Hepatocyte (in vitro differentiated cells): ENCODE measurements around the gene MXRA7. TPM values are rescaled to one million over a fixed set of nuclear protein-coding genes. Genes with fewer than 3 reads are reported as not detected.
A peak's percentile ranks its signal among the peaks of the same experiment; 100 is the strongest.

Experiments
- DNase-seq: peaks from one replicate; pipeline ENCODE4 v3.0.0-alpha.2; 2016; ENCODE audit warnings: low spot score
- H2AFZ ChIP-seq: fragments of 200-600 bp; sonication (generic); 2 replicates; pipeline ENCODE4 v1.6.0; 2016; ENCODE audit warnings: antibody characterized with exemption, mild to moderate bottlenecking
- H3K27ac ChIP-seq: fragments of 200-600 bp; sonication (generic); 2 replicates; pipeline ENCODE4 v1.5.1; 2016; ENCODE audit warnings: mild to moderate bottlenecking
- H3K27me3 ChIP-seq: fragments of 200-600 bp; sonication (generic); 2 replicates; pipeline ENCODE4 v1.6.1; 2016
- H3K36me3 ChIP-seq: fragments of 200-600 bp; sonication (generic); replicated peaks from 2 replicates; pipeline ENCODE4 v1.5.1; 2016; ENCODE audit warnings: low read depth; ENCODE audit not compliant: insufficient read depth
- H3K4me1 ChIP-seq: fragments of 200-600 bp; sonication (generic); 2 replicates; pipeline ENCODE4 v1.5.1; 2016; ENCODE audit warnings: mild to moderate bottlenecking, moderate library complexity; ENCODE audit not compliant: insufficient read depth
- H3K4me2 ChIP-seq: fragments of 200-600 bp; sonication (generic); 2 replicates; pipeline ENCODE4 v1.6.0; 2016
- H3K4me3 ChIP-seq: fragments of 200-600 bp; sonication (generic); 2 replicates; pipeline ENCODE4 v1.5.1; 2016; ENCODE audit warnings: mild to moderate bottlenecking
- H3K79me2 ChIP-seq: fragments of 200-600 bp; sonication (generic); 2 replicates; pipeline ENCODE4 v1.6.0; 2017; ENCODE audit warnings: mild to moderate bottlenecking
- H3K9me2 ChIP-seq: fragments of 200-600 bp; sonication (generic); replicated peaks from 2 replicates; pipeline ENCODE4 v1.6.0; 2017; ENCODE audit warnings: mild to moderate bottlenecking; ENCODE audit not compliant: insufficient read depth
- H3K9me3 ChIP-seq: fragments of 200-600 bp; sonication (generic); 2 replicates; pipeline ENCODE4 v1.5.1; 2016; ENCODE audit warnings: low read depth, mild to moderate bottlenecking
- H4K20me1 ChIP-seq: fragments of 200-600 bp; sonication (generic); 2 replicates; pipeline ENCODE4 v1.6.0; 2016; ENCODE audit warnings: mild to moderate bottlenecking; ENCODE audit not compliant: insufficient read depth, poor library complexity, severe bottlenecking
- EZH2 ChIP-seq: fragments of 200-600 bp; sonication (generic); IDR thresholded peaks from 2 replicates; pipeline ENCODE4 v1.6.1; 2016; ENCODE audit warnings: antibody characterized with exemption, mild to moderate bottlenecking, borderline replicate concordance
- EZH2phosphoT487 ChIP-seq: fragments of 200-600 bp; sonication (generic); IDR thresholded peaks from one replicate; pipeline ENCODE4 v1.6.1; 2018; ENCODE audit warnings: antibody characterized with exemption, mild to moderate bottlenecking, low read depth, moderate library complexity; ENCODE audit not compliant: unreplicated experiment, severe bottlenecking
- WGBS: methylation state at CpG from one replicate; pipeline ENCODE4 v1.1.6; 2016; ENCODE audit warnings: low lambda C conversion rate; ENCODE audit errors: missing lambda C conversion rate; 5-methylcytosine and 5-hydroxymethylcytosine counted together
- polyA plus RNA-seq: library from polyadenylated mRNA; unstranded; fragments of >200 nt; fragmentation: Nextera tagmentation; extraction: Ambion mirVana; gene quantifications from 2 replicates; pipeline ENCODE4 v1.2.1, GENCODE V29; 2016
- total RNA-seq: library from RNA; depleted of rRNA; stranded (reverse); fragments of >200 nt; gene quantifications from 2 replicates; pipeline ENCODE4 v1.2.3, GENCODE V29; 2014
- TF ChIP-seq, protein P1 (sequence below): fragments of 200-600 bp; sonication (generic); IDR thresholded peaks from 2 replicates; pipeline ENCODE4 v1.5.1; 2016; ENCODE audit warnings: antibody characterized with exemption, mild to moderate bottlenecking; ENCODE audit not compliant: poor library complexity

The MXRA7 gene
- total and polyA plus RNA-seq, 2 experiments from 2014 or later: 101 to 117 TPM

DNA sequence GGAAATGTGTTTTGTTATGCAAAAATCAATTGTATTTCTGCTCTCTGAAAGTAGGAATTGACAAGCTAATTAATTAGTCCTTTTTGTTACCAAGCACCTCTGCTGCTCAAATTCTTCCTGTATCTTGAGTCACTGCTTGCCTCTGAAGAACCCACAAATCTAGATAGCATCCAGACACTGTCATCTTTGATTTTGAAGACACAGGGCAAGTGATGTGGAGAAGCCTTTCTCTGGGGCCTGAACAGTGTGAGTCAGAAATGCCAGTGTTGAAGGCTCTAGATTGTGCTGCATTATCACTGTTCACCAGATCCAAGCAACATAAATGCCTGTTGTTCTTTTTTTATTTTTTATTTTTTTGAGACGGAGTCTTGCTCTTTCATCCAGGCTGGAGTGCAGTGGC, 56.4 kb downstream of the MXRA7 start:
- H3K4me3 ChIP-seq: no peak overlapping the region
- H2AFZ ChIP-seq: no peak overlapping the region
- no peaks in the 10 kb centered on the region for H3K4me1 ChIP-seq
- H3K9me3 ChIP-seq: no peaks in the 10 kb centered on the region
- no peaks in the 10 kb centered on the region for H3K36me3 ChIP-seq
- H3K79me2 ChIP-seq: no peaks in the 10 kb centered on the region
- H3K4me2 ChIP-seq: no peak overlapping the region
- H3K27me3 ChIP-seq: no peaks in the 10 kb centered on the region
- TF ChIP-seq EZH2 (no peak), EZH2phosphoT487 (no peak)
- TF ChIP-seq, protein P1, sequence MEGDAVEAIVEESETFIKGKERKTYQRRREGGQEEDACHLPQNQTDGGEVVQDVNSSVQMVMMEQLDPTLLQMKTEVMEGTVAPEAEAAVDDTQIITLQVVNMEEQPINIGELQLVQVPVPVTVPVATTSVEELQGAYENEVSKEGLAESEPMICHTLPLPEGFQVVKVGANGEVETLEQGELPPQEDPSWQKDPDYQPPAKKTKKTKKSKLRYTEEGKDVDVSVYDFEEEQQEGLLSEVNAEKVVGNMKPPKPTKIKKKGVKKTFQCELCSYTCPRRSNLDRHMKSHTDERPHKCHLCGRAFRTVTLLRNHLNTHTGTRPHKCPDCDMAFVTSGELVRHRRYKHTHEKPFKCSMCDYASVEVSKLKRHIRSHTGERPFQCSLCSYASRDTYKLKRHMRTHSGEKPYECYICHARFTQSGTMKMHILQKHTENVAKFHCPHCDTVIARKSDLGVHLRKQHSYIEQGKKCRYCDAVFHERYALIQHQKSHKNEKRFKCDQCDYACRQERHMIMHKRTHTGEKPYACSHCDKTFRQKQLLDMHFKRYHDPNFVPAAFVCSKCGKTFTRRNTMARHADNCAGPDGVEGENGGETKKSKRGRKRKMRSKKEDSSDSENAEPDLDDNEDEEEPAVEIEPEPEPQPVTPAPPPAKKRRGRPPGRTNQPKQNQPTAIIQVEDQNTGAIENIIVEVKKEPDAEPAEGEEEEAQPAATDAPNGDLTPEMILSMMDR: no peak
- no peak overlapping the region for H3K27ac ChIP-seq
- no peaks in the 10 kb centered on the region for H3K9me2 ChIP-seq
- no peak for DNase-seq
- 95% methylated on average over 1 of the region's 1 CpG for WGBS
- H4K20me1 ChIP-seq: no peaks in the 10 kb centered on the region

DNA sequence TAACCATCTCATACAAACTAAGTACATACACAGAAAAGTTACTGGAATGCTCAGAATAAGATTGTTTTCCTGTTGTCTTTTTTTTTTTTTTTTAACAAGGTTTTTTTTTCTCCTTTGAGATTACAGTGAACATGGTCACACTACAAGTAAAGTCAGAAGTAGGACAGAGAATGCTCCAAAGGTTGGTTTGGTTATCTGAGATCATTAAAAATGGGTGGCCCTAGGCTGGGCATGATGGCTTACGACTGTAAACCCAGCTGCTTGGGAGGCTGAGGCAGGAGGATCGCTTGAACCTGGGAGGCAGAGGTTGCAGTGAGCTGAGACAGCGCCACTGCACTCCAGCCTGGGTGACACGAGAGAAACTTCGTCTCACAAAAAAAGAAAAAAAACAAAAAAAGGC, 60.3 kb downstream of the MXRA7 start:
- 89% methylated on average over 5 of the region's 5 CpGs for WGBS
- H3K79me2 ChIP-seq: no peaks in the 10 kb centered on the region

DNA sequence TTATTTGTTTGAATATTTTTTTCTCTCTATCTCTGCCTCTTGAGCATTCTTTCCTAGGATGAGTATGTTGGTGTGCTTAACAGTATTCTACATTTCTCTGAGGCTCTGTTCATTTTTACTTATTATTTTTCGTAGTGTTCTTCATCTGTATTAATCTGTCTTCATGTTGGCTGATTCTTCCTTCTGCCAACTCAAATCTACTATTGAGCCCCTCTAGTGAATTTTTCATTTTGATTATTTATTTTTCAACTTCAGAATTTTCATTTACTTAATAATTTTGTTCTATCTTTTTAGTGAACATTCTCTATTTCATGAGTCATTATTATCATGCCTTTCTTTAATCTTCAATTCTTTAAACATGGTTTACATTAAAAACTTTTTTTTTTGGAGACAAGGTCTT, 64.1 kb downstream of the MXRA7 start:
- no peak for TF ChIP-seq EZH2
- TF ChIP-seq, protein P1: no peak
- WGBS: 91% methylated on average over 1 of the region's 1 CpG

More for the DNA sequence above, 60.3 kb downstream of the MXRA7 start:
- Histone ChIP-seq H2AFZ (no peak overlapping the region), H3K9me3 (peaks cover 3% of the 10 kb centered on the region), H3K27ac (no peak overlapping the region), H3K4me1 (peaks cover 5% of the 10 kb centered on the region), H3K36me3 (no peaks in the 10 kb centered on the region), H3K4me2 (no peak overlapping the region), H3K4me3 (no peak overlapping the region), H4K20me1 (no peaks in the 10 kb centered on the region), H3K27me3 (no peaks in the 10 kb centered on the region), H3K9me2 (no peaks in the 10 kb centered on the region)
- TF ChIP-seq EZH2phosphoT487 (no peak), EZH2 (no peak)
- TF ChIP-seq, protein P1: no peak
- no peak for DNase-seq

DNA sequence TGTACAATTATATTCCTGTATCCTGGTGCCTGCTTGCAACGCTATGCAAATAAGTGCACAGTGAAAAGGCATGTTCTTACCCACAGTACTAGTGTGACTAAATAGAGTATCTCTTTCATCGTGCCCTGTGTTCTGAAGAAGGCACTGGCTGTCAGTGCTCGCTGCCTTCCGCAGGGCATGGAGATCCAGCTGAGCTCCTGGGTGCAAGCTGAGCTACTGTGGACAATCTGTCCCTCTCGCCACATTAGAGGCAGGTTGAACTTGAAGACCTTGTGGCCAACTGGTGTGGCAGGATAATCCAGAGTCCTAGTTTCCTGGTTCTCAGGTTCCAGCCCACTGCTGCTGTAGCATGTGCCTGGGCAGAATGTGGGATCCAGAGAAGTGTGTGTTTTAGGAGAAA, 65.3 kb downstream of the MXRA7 start:
- H4K20me1 ChIP-seq: no peaks in the 10 kb centered on the region
- no peak overlapping the region for H3K4me3 ChIP-seq
- no peak overlapping the region for H2AFZ ChIP-seq
- H3K9me3 ChIP-seq: peaks cover 3% of the 10 kb centered on the region
- peak overlapping the region; percentile 91 for H3K27ac ChIP-seq
- TF ChIP-seq, protein P1: no peak
- TF ChIP-seq EZH2: no peak
- no peak for TF ChIP-seq EZH2phosphoT487
- no peaks in the 10 kb centered on the region for H3K27me3 ChIP-seq
- H3K79me2 ChIP-seq: no peaks in the 10 kb centered on the region
- WGBS: 86% methylated on average over 5 of the region's 5 CpGs
- no peak for DNase-seq
- H3K9me2 ChIP-seq: no peaks in the 10 kb centered on the region
- H3K4me2 ChIP-seq: peak overlapping the region; percentile 32
- H3K4me1 ChIP-seq: peaks cover 22% of the 10 kb centered on the region
- no peaks in the 10 kb centered on the region for H3K36me3 ChIP-seq

More for the DNA sequence above, 64.1 kb downstream of the MXRA7 start:
- no peaks in the 10 kb centered on the region for H3K9me2 ChIP-seq
- no peak overlapping the region for H3K4me2 ChIP-seq
- peaks cover 20% of the 10 kb centered on the region for H3K4me1 ChIP-seq
- no peak overlapping the region for H2AFZ ChIP-seq
- no peaks in the 10 kb centered on the region for H3K79me2 ChIP-seq
- H3K9me3 ChIP-seq: peaks cover 3% of the 10 kb centered on the region
- H3K4me3 ChIP-seq: no peak overlapping the region
- no peak overlapping the region for H3K27ac ChIP-seq
- no peaks in the 10 kb centered on the region for H3K36me3 ChIP-seq
- no peak for DNase-seq
- H4K20me1 ChIP-seq: no peaks in the 10 kb centered on the region
- no peaks in the 10 kb centered on the region for H3K27me3 ChIP-seq
